GM19328 (cell line): ENCODE measurements around the gene CEMIP2.

ENCODE experiments used
- ATAC-seq: cut with Tn5 transposase; IDR thresholded peaks from one replicate; pipeline ENCODE4 v1.9.1; 2021; ENCODE audit warnings: mild to moderate bottlenecking, moderate library complexity; ENCODE audit not compliant: unreplicated experiment

CEMIP2 gene

DNA sequence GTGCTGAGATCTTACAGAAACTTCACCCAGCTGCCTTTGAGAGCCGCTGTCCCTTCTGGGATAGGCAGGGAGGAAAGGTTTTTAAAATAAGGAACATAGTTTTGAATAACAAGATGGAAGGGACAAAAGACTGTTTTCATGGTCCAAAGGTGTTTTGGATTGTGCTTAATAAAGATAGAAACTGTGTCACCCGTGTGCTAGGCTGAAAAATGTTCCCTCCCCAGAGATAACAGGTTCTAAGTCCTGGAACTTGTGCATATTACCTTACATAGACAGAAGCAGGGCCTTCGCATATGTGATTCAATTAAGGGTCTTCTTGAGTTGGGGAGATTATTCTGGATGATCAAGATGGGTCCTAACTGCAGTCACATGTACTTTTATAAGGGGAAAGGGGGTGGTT, 1.9 kb upstream of the CEMIP2 start:
- ATAC-seq, result no peak

DNA sequence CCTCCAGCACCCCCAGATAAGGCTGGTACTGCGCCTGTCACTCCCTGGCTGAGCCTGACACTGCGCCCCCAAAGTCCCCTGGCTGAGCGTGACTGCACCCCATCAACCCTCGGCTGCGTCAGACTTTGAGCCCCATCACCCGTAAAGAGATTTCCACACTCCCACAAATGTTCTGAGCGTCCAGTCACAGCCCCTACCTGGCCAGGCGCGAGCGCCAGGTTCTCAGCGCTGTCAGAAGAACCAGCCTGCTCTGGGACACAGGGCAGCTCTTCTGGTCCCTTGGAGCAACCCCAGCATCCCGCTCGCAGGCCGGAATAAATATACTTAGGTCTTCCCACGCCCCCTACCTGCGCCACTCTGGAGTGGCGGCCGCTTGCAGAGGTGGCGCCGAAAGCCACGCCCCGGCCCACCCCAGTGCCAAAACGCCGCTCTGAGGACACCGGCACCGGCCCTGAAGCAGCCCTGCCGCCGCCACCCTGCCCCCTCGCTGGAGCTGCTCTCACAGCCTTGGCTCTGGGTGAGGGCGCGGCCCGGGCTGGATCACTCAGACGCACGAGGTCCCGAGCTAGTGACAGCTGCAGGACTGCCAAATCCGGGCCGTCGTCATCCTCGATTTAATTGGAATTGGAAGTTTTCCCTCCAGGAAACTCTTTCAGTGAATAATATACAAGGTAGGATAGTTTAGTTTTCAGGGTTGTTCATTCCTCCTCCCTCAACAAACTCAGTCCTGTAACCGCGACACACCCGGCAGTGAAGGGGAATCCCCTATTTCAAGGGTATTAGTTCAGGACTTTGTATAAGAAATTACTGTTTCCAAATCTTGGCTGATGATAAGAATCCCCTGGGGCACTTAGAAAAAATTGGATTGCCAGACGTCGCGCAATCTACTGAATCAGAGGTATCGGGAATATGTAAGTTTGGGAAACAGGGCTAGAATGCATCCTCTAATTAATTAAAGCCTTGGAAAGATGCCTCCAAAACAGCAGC, 1.2 kb upstream of the CEMIP2 start:
- peak; percentile 31 for ATAC-seq

DNA sequence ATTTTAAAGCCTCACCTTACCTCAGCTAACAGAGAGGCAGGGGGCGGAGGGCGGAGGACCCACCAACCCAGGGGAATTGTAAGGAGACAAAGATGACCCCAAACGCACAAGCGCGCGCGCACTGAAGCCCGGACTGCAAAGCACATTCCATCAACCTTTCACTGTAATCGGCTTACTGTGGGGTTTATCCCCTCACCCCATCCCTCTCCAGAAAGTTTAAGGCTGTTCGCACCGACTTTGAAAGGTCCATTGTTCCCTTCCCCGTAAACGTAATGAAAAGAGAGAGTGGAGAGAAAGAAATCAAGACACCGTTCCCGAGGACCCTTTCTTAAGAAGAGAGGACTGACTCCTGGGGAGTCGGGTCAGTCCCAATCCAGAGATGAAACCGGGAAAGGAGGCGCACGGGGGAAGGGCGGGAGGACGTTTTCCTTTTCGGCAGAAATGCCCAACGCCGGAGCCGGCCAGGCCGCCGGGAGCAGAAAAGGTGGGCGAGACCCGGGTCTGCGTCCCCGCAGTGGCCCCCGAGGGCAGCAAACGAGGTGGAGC, 464 bp downstream of the CEMIP2 start:
- ATAC-seq, result no peak

DNA sequence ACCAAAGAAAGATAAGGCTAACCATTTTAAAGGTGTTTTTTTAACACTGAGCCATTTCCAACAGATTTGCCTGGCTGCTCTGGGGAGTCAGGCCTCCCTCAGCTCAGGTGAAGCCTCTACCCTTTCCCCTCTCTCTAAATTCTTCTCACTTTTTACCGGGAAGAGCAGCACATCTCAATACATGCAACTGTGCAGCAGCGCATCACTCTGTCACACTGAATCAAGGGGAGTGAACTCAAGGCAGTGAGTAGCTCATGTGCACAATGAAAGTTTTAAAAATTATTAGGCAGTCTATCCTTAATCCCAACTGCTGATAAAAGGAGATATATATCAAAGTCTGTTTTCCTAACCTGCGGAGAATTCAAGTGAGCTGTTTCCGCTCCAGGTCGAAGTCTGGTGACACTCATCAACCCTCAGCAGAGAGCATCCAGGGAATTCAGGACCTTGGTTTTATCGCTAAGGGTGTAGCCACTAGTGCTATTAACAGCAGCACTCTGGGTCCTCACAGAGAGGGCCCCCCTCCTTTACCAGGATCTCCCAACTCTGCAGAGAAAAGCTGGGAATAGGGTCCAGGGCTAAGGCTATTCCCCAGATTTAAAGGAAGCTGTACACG, 1.0 kb downstream of the CEMIP2 start:
- no peak for ATAC-seq

DNA sequence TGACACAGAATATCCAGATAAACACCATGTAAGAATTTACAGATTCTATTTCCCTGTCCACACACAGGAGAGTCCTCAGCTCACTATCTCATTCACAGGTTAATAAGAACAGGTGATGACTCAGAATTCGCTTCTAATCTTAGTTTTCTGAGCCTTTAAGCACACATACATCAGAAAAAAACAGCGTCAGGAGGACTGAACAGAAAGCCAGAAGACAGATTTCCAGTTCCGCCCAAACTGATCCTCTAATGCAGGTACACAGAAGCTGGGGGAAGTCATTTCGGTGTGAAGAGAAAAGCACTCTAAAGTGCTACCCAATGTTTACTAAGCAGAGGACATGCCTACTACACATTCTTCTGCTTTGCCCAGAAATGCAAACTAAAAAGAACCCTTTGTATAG, 1.6 kb downstream of the CEMIP2 start:
- no peak for ATAC-seq

DNA sequence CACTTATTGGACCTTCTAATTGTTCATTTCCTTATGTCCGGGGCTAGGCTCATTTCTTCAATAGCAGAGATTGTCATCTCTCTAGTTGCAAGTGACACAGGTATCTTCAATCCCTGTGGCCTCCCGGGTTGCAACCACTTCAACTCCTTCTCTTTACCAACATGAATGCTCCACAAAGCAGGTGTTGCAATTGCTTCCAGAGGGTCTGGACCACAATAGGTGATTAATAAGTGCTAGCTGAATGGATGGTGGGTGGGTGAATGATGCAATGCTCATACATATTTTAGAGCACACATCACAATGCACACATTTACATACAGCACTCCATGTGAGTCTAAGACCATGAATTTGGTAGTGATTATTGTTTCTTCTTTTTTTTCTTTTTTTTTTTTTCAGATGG, 2.6 kb downstream of the CEMIP2 start:
- no peak for ATAC-seq

DNA sequence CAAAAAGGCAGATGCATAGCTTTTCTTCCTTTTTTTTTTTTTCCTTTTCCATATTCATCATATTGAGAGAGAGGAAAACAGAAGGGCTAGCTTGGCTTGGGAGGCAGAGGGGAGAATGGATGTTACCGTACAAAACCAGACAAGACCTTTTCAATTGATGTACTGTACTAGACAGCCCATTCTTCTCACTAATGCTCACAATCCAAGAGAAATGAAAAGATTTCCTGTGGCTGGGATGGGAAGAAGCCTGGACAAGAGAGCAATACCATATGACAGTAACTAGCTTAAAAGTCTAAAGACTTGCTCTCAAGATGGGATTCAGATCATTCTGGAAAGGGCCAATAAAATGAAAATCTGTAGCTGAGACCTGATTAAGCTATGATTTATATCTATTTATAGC, 3.4 kb downstream of the CEMIP2 start:
- no peak for ATAC-seq

DNA sequence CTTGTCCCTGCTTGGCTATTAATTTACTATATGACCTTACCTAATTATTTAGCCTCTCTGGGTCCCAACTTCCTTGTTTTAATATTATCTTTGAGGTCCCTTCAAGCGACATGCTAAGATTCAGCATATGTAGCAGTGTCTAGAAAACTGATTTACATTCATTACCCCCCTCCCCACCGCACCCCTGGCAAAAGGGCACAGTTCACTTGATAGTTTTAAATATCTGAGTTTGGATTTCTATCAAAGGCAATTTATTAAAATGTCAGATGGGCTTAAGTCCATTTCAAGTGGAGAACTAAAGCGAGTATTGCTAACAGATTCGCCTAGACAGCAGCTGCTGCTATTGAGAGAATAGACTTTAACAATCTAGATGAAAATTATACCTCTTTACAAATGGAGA, 3.9 kb downstream of the CEMIP2 start:
- ATAC-seq, result no peak

DNA sequence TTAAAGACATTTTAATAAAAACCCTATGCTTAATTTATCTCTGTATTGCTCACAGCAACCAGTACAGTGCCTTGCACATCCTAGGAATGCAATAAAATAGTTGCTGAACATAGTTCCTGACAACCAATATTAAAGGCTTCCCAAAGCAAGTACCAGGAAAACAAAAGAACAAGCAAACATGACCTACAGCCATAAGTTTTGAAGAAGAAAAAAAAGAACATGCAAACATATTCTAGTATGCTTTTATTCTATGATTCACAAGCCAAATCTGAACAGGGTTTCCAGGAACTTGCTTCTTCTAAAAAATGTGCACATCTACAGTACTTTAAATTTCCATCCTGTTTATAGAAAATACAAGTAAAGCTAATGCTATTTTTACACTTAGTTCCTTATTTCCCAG, 4.5 kb downstream of the CEMIP2 start:
- no peak for ATAC-seq

DNA sequence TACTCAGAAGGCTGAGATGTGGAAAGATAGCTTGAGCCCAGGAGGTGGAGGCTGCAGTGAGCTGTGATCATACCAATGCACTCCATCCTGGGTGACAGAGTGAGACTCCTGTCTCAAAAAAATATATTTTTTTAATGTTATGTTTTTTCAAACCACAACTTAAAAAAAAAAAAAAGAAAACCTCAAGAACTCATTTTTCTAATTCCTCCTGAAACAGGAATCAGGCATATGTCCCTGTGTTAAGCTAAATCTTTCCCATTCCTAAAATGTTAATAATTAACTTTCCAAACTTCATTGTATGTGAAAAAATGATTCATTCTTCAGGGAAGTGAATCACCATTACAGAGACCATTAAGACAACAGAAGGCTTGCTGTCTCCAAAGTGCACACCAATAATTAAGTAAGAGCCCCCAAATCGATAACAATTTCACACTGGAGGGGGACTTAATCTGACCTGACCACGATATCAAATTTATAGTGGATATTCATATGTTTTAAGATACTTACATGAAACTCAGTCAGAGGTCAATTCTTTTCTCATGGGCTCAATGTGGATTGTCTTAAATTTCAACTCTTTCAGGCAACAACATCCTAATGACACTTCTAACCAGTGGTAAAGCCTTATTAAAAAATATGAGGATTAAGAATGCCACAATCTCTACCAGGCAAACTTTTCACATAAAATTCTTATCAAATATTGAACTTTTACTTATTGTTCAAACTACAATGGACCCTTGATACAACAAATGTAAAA, 5.2 kb downstream of the CEMIP2 start:
- no peak for ATAC-seq

DNA sequence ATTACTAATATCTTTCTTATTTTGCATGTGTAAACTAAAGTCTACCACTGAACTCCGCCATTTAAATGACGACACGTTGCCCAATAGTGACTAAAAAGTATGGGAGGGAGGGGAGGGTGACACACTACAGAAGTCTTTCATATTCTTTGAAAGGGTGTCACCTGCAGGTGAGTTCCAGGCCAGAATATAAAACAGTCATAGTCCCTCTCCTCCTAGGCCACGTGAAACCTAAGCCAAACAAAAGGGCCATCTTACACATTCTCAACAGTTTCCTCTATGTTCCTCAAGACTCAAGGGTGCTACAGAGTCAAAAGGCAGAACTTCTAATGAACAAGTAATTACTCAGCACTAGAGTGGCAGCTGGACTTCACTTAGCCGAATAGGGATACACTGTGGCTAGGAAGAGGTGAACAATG, 6.4 kb downstream of the CEMIP2 start:
- no peak for ATAC-seq

DNA sequence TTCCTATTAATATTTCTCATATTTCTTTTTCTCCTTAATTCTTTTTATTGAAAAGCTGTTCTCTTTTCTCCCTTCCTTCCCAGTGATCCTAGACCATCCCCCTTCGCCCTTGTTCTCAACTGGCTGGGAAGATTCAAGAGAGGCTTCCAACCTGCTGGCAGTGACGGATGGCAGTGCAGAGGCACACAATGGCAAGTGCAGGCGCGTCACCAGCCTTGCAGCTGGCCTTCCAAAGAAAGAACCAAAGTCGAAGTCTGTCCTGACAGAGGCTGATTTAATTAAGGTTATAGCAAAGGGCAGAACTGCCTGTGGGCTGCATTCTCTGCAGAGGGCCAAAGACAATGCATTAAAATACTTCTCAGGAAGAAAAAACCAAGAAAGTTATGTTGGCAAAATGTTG, 7.4 kb downstream of the CEMIP2 start:
- ATAC-seq, result no peak

DNA sequence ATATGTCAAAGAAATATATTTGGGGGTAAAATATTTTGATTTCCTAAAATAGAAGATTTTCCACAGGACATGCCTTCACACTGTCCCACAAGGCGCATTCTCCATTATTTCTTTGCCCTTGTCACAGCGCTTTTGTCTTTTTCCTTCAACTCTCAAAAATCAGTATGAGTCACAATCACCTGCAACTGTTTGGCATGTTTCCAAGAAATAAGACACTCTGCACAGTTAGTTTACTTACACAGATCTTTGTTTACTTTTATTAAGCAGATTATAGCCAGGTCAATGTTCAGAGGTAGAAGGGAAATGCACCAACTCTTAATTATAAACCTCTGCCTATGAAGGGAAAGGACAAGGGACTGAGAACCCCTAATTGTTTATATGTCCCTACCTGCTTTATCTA, 9.5 kb downstream of the CEMIP2 start:
- no peak for ATAC-seq

DNA sequence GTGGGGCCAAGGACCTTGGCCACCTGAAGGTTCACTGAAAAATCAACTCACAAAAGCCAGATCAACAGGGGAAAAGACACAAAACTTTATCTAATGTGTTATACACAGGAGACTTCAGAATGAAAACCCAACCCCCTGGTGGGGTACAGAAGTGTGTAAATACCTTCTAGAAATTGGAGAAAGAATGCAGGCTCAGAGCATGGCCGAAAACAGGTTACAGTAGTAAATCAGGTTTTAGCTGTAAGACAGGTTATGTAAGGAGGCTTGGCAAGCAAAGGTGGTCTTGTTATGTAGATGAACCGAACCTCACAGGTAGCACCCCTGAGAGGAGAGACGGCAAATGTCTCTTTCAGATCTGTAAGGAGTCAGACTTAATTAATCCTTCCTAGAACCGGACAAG, 10.0 kb downstream of the CEMIP2 start:
- ATAC-seq, result no peak

DNA sequence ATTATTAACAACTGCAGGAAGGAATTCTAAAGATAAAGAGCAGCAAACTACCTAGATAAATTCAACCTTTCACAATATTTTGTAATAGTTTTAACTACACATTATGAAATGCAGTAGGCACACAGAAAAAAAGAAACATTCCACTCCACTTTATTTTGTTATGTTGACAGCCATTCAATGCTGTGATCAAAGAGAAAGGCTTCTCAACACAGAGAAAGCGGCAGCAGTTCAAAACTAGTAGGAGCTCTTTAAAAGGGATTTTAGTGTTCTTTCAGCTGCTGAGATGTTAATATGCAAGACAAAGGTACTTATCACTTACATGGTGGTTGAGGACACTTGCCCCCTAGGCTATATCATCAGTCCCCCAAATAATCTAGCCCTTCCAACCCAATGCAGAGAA, 11.6 kb downstream of the CEMIP2 start:
- ATAC-seq, result no peak

DNA sequence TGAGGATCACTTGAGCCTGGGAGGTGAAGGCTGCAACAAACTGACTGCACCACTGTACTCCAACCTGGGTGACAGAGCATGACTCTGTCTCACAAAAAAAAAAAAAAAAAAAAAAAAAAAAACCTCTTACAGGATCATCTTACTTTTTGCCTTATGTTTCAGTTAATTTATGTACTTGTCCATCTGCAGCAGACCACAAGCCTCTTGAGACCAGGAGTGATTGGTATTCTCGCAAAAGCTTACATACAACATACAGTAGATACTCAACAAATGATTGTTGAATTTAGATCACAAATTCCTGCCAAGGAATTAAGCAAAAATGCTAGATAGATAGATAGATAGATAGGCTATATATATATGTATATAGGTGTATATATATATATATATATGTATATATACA, 12.4 kb downstream of the CEMIP2 start:
- ATAC-seq, result no peak

DNA sequence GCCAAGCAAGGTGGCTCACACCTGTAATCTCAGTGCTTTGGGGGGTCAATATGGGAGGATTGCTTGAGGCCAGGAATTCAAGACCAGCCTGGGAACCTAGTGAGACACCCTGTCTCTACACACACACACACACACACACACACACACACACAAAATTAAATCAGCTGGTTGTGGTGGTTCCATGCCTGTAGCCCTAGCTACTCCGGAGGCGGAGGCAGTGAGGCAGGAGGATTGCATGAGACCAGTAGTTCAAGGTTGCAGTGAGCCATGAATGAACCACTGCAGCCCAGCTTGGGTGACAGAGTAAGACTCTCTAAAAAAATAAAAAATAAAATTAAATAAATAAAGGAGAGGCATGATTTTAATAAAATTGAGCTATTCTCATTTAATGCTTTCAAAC, 13.1 kb downstream of the CEMIP2 start:
- no peak for ATAC-seq

DNA sequence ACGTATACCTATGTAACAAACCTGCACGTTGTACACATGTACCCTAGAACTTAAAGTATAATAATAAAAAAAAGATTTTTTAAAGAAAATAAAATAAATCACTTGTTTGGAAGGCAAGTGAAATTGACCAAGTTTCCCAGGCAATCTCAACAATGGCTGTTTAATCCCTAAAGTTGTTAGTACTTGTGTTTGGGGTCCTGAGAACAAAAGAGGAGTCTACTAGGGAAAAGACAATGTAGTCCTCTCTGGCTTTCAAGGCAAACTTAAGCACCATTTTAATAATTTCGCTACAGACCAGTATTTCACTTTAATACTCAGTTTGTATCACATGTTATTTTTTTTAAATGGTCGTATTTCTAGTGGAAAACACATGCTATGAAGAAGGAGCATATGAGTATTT, 14.2 kb downstream of the CEMIP2 start:
- ATAC-seq, result no peak

DNA sequence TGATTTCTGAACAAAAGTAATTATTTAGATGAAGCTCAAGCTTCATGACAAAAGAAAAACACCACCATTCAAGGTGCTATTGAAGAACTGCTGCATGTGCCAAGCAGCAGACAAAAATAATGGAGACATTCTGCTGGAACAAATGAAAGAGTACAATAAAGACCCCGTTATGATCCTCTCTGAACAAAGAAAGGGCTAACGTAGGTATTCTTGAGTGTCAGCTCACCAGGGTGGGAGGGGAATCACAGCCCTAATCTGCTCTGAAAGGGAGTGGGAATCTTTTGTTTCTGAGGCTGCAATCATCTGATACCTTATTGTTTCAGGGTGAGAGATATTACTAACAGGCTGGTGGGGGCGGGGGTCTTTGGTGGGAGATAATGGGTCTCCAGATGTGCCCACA, 15.4 kb downstream of the CEMIP2 start:
- no peak for ATAC-seq

DNA sequence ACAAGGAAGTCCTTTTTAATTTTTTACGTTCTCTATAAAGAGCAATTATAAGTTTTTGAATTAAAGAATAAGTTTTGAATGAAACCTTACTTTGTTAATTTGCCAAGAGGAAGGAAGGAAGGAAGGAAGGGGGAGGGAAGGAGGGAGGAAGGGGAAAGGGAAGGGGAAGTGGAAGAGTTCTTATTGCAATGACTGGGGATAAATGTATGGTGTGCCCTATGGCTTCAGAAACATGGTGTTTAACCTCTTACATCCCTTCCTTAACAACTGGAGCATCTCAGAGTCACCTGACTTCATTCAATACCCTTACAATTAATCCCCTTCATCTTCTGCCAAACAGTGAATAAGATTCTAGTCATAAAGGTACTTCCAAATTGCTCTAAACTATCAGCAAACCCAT, 16.0 kb downstream of the CEMIP2 start:
- ATAC-seq, result no peak

DNA sequence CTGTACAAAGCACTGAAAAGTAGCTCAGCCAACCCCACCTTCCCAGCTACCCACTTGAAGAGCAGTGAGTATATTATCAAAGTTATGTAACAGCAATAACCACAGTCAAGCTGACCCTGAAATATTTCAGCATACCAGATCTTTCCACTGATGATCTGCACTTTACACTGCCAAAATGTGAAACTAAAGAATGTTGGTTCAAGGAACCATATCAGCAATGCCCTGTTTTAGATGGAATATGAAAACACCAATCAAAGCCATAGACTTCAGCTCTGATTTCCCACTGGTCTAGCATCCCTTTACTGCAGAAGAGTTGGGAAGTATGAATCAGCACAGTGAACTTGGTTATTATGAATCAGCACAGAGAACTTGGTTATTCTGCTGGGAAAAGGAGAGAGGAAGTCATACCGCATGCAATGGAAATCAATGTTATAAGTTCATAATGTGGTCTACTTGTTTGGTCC, 20.0 kb downstream of the CEMIP2 start:
- ATAC-seq, result no peak
